ENCODE data around the gene TF.

TF gene

DNA sequence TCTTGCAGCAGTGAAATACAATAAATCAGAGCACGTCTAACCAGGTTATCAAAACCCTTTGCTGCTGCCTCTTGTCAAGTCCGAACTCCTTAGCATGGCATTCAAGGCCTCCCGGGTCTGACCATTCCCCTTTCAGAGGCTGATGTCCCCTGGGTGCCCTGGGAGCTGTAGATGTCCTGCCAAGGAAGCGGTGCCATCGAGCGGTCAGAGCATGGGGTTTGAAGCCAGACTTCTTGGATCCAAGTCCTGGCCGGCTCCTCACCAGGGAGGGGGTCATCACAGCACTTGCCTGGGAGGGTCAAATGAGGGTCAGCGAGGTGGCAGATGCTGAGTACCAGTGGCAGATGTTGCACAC, 496 bp downstream of the TF start:
- no peak for DNase-seq (ENCODE audit: low read depth in 3 of 3, low spot score in 1 of 3)

DNA sequence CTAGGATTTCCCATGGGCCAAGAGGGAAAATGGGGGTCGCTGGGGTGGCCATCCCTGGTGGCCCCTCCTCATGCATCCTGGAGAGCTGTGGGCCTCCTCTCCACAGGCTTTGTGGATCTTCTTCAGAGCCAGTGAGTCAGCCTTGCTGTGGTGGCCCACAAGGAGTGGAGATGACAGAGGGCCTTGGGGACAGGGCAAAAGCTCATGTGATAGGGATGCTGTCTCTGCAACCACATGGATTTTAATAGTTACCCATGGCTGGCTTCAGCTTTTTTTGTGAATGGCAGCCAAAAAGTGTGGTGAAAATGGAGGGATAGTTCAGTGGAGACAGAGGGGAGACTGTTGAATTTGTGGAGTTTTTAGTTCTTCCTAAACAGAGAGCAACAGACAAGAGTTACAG, 1.2 kb downstream of the TF start:
- no peak for DNase-seq (ENCODE audit: low read depth in 3 of 3, low spot score in 1 of 3)

DNA sequence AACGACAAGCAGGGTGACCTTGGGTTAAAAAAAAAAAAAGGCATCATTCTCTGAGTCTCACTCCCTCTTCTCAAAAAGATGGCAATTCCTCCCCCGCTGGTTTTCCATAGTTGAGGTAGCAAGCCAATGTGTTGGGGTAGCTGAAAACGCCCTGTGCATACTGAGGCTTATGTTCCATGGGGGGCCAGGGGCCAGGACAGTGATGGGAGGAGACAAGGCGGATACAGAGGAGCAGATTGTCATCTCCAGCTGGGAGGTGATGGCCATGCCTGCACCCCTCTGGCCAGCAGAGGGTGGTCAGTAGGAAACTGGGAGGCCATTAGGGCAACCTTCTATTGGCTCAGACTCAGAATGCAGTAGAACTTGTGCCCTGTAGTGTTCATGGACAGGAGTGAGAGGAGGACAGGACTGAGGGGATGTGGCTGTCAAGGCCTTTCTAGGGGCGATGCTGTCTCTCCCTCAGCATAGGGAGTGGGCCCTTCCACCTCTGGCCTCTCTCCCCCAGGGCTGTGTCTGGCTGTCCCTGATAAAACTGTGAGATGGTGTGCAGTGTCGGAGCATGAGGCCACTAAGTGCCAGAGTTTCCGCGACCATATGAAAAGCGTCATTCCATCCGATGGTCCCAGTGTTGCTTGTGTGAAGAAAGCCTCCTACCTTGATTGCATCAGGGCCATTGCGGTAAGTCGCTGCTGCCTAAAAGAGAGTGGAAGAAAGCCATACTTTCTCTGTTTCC, 1.9 kb downstream of the TF start:
- DNase-seq (ENCODE audit: low read depth in 3 of 3, low spot score in 1 of 3), result no peak

DNA sequence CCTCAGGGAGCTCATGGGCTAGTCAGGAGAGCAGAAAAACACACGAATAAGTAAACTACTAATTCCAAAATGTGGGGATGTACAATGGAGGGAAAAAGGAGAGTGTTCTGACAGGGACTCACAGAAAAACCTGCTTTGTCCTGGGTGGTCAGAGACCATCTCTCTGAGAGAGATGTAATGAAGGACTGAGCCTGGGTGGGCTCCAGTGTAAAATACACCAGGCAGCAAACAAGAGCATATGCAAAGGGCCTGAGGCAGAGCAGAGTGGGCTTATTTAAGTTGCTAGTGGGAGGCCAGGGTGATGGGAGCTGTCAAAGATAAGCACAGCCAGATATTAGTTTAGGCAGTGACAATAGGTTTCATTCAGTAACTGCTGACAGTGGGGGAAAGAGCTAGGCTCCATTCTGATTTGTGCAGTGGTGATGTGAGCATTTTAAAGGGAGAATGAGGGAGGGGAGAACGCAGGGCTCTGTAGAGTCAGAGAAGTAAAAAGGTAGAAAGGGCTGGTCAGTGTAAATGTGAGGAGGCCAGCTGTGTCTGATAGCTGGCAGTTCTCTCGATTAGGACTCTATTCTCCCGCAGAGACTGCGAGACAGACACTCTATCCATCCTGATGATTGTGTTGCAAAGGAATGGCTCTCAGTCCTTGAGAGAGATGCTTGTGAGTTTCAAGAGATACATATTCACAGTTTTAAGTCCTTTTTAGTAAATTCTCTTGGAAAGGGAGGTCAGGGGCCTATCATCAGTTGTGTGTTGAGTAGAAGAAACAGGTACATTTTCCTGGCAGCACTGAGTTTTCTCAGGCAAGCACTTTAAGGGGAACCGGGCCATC, 3.5 kb downstream of the TF start:
- no peak for DNase-seq (ENCODE audit: low read depth in 3 of 3, low spot score in 1 of 3)

DNA sequence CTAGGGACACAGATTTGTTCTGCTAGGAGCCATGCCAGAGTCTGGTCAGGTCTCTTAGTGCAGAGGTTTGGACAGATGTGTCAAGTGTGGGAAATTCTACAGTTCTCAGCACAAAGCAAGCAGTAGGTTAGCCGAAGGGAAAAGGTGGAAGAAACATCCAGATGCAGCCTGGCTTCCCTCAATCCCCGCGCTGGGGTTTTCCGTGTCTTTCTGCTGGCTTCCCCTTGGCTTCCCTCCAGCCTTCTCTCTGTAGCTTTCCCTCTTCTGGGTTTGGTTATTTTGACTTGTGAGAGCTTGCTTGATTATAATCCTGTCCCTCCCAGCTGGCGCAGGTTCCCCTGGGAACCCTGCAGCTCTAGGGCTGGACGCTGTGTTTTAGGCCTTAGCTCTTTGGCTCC, 4.1 kb downstream of the TF start:
- DNase-seq (ENCODE audit: low read depth in 3 of 3, low spot score in 1 of 3), result no peak

DNA sequence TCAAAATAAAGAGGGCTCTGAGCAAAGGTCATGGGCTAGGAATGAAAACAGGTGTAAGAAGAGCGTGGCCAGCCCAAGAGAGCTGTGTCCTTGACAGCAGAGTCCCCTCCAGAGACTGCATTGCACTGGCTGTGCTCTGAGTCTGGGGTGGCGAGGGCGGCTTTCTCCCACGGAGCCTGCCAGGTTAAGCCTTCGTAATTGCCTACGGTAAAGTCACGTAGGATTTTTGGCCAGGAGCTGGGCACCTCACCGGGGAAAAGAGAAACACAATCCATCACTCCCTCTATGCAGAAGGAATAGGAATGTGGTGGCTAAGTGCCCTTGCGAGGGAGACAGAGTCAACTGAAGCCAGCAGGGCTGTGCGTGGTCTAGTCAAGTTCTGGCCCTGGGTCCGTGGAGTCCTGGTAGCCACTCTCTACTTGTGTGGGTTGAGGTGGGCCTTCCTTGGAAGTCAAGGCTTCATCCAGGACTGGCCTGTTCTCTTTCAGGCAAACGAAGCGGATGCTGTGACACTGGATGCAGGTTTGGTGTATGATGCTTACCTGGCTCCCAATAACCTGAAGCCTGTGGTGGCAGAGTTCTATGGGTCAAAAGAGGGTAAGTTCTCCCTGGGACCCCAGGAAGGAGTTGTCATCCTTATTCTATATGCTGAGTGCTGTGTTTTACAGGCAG, 7.0 kb downstream of the TF start:
- DNase-seq (ENCODE audit: low read depth in 3 of 3, low spot score in 1 of 3), result no peak

DNA sequence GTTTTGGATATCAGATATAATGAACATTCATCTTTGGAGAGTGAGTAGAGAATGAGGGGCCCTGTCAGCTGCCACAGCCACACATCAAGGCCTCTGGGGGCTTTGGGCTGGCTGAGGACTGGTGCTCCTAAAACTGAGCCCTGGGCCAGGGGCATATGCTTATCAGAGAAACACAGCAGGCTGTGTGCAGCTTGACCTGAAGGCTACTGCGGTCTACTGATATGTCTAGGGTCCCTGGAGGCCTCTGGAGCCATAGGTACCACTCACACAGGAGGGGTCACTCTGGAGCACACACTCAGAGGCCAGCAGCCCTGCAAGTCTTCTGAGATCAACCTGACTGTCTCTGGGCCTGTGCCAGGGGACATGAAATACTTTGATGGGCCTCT, 7.6 kb downstream of the TF start:
- DNase-seq (ENCODE audit: low read depth in 3 of 3, low spot score in 1 of 3), result no peak

DNA sequence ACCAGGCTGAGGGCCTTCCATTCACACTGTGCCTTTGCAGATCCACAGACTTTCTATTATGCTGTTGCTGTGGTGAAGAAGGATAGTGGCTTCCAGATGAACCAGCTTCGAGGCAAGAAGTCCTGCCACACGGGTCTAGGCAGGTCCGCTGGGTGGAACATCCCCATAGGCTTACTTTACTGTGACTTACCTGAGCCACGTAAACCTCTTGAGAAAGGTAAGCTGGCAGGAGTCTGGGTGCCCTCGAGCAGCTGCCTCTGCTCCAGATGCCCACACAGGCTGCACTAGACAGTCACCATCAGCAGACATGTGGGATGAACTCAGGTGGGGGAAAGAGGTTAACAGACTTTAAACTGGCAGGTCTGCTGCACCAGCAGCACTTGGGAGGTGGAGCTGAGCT, 8.3 kb downstream of the TF start:
- DNase-seq (ENCODE audit: low read depth in 3 of 3, low spot score in 1 of 3), result no peak

DNA sequence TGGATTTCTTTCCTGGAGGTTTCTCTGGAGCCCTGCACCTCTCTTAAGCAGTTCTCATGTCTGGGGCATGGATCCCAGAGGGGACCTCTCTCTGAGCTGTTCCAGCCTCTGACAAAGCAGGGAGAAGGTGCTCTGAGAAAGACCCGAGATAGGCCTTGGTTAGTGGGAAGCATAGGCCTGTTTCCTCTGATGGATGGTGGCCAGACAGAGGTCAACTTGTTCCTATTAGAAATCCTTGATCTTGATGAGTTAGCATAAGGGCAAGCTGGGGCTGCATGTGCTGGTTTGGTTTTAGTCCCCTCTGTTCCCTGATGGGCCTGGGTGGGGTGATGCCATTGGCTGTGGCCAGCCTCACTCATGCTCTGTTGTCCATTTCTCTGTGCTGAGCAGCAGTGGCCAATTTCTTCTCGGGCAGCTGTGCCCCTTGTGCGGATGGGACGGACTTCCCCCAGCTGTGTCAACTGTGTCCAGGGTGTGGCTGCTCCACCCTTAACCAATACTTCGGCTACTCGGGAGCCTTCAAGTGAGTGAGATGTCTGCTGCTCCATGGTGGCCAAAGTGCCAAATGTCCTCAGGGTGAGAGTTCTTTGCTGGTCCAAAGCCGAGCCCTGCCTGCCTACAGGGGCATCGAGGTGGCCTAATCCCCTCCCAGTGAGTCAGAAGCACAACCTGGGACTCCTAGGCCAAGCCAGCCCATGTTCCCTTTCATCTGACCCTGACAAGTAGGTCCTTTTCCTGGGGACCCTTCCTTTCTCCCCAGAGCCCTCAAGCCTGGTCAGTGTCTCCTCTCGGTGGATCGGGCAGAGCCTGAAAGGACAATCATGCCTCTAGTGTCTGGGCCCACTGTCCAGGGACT, 9.0 kb downstream of the TF start:
- DNase-seq (ENCODE audit: low read depth in 3 of 3, low spot score in 1 of 3), result no peak

DNA sequence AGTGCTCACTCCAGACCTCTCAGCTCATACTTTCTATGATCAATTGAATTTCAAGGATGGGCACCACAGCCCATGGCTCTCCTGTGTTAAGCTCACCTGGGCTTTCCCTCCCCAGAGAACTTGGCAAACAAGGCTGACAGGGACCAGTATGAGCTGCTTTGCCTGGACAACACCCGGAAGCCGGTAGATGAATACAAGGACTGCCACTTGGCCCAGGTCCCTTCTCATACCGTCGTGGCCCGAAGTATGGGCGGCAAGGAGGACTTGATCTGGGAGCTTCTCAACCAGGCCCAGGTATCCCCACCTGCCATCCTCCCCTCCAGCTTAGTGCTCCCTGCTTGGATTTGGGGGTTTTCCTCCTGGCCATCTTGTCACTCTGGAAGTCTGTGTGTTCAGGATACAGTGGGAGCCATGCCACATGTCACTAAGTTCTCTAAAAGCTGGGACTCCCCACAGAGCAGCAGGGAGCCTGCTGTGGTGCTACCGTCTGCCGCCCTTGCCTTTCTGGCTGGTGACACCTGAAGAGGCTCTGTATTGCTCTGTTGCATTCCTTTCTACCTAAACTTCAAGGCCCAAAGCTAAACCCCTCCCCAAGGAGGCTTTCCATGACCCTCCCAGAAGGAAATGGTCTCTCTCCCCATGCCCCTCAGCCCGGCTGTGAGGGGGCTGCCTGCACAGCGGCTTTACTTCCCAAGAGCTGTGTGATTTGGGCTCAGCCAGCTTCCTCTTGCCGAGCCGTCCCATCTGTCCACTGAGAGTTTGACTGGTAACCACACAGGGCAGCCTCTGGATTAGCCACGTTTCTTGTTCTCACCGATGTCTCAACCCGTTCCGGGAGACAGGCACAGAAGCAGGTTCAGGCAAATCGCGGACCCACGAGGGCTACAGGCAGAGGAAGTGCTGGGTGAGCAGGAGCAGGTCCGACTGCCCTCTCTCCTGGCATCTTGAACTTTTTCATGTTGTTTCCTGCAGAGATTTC, 10.8 kb downstream of the TF start:
- no peak for DNase-seq (ENCODE audit: low read depth in 3 of 3, low spot score in 1 of 3)

DNA sequence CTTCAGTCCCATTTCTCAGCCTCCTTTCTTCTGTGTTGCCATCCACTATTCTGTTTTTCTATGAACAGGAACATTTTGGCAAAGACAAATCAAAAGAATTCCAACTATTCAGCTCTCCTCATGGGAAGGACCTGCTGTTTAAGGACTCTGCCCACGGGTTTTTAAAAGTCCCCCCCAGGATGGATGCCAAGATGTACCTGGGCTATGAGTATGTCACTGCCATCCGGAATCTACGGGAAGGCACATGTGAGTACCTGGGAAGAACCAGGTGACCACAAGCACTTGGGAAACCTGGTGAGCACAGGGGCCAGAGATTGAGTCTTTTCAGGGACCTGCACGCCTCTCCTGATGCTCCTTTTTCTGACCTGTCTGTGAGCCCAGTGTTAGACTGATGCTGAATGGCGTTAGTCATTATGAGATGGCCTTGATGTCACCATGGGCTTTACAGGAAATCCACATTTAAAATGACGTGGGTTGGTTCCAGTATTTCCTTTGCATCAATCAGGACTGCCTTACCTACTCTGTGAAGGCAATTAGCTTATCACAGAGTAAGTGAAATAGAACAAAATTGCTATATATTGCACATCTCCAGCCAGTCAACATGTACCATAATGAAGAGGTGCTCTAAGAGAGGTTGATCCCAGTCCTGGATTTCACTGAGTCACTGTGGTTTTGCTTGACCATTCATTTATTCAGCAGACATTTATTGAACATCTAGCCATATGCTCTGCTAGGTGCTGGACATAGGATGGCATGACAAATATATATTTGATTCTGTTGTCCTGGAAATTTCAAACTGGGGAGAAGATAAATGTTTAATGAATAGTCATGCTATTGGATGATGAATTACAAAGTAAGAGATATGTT, 11.7 kb downstream of the TF start:
- no peak for DNase-seq (ENCODE audit: low read depth in 3 of 3, low spot score in 1 of 3)

DNA sequence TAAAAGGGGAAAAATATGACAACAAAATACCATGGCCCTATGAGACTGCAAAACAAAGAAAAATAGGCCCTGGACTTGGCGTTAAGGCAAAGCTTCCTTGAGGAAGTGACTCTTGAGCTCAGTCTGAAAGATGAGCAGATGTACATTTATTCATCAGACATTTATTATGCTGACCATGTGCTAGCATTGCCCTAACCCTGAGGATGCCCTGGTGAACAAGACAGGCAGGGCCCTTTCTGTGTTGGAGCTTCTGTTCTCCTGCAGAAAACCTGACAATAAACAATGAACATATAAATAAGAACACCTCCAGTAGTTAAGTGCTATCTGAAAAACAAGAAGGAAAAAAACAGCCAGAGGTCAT, 12.4 kb downstream of the TF start:
- no peak for DNase-seq (ENCODE audit: low read depth in 3 of 3, low spot score in 1 of 3)

DNA sequence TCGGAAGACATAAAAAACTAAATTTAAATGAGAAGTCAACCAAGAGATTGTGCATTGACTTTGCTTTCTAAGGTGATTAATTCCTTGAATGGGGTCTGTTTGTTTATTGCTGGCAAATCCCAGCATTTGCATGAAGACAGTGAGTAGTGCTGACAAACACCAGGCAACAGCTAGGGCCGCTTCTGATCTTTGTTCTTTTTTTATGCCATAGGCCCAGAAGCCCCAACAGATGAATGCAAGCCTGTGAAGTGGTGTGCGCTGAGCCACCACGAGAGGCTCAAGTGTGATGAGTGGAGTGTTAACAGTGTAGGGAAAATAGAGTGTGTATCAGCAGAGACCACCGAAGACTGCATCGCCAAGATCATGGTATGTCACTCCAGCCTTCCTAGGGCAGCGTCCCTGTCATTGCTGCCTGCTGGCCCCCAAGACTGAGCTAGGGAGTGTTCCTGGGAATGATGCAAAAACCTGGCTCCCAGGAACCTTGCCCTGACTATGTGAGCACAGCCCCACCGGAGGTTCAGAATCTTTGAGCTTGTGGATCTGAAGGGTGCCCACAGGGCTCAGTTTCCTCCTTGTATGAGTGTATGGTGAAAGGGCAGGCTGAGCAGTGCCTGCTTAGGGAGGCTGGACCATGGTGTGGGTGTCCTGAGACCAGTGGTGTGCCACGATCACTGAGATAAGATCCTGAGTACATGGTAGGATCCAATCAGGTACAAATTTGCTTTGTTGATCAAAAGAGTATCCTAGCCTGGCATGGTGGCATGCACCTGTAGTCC, 13.0 kb downstream of the TF start:
- no peak for DNase-seq (ENCODE audit: low read depth in 3 of 3, low spot score in 1 of 3)

DNA sequence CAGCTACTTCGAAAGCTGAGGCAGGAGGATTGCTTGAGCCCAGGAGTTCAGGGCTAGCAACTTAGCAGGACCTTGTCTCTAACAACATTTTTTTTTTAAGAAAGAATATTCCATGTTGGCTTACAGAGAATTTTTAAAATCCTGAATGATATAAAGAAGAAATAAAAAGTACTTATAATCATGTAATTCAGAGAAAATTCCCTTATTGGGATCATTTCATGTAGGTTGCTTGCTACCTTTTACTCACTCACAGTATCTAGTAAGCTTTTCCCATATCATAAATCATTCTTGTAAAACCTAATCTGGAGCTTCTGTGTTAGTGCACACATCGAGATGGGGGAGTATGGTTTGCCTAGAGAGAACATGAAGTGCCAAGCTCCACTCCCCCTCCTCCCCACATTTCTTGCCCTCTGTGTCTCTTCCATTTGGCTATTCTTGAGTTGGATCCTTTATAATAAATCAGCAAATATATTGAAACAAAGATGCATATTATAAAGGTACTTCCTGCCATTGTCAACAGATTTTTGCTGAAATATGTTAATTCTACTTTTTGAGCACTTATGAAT, 13.6 kb downstream of the TF start:
- DNase-seq (ENCODE audit: low read depth in 3 of 3, low spot score in 1 of 3), result no peak

DNA sequence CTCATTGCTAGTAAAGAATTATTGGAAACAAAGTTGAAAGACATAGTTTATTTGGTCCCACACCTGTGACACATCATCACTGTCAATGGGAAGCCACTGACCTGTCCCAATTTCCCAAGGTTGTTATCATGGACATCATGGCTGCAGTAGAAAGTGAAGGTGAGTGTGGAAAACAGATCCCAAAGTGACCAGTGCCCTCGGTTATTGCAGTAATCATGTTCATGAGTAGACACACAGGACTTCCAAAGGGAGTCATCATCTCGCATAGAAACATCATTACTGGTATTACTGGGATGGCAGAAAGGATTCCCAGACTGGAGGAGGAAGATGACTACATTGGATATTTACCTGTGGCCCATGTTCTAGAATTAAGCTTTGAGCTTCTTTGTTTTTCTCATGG, 14.7 kb downstream of the TF start:
- no peak for DNase-seq (ENCODE audit: low read depth in 3 of 3, low spot score in 1 of 3)

DNA sequence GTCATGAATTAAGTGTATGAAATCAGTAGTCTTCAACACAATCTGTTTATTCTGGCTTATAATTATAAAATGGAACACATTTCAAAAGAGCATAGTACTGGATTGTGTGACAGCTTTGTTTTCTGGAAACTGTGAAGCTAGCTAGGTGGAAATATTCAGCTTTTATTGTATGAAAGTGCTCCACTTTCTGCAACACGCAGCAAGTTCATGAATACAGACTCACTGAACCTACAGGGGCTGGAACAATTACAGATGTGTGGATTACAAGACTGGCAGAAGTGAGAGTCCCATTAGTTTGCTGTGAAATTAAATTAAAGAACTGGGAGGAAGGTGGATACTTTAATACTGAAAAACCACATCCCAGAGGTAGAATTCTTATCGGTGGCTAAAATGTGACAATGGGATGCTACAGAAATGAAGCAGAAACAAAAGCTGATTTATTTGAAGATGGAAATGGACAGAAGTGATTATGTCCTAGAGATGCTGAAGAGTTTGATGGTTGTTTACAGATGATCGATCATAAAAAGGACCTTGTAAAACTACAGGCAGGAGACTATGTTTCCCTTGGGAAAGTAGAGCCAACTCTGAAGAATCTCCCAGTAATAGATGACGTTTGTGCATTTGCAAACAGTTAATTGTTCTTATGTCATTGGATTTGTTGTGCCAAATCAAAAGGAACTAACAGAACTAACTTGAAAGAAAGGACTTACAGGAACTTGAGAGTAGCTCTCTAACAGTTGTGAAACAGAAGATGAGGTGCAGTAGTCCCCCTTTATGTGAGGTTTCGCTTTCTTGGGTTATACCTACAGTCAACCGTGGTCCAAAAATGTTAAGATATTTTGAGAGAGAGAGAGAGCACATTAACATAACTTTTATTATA, 15.7 kb downstream of the TF start:
- DNase-seq (ENCODE audit: low read depth in 3 of 3, low spot score in 1 of 3), result no peak

DNA sequence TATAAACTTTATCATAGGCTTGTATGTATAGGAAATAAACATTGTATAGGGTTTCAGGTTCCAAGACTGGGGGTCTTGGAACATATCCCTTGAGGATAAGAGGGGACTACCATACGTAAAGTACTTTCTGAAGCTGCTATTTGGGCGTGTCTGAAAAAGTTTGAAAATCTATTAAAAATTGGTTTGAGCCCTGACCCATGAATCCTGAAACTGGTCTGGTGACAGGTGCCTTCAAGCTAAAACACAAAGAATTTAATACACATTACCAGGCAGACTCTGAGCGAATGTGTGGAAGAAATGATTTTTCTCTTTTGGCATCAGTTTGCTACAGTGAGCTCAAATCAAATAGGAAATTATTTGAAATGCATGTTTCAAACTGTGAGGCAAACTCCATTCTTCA, 16.3 kb downstream of the TF start:
- DNase-seq (ENCODE audit: low read depth in 3 of 3, low spot score in 1 of 3), result no peak

All from stimulated activated CD4-positive, alpha-beta T cell treated with anti-CD3 and anti-CD28 coated beads, TNF-alpha, amount 100 ng/mL, for 1 hour (primary cell).